ENCODE measurements around the gene FUCA1. TPM values are rescaled to one million over a fixed set of nuclear protein-coding genes. Genes with fewer than 3 reads are reported as not detected.
A peak's percentile ranks its signal among the peaks of the same experiment; 100 is the strongest.
"Not testable (repeated sequence)": the region's sequence is repeated elsewhere in the genome, so short reads cannot be mapped to it uniquely, and the experiment has no call there.

The FUCA1 gene
- total RNA-seq, 1 donor from 2014 or later: 3.3 TPM

- H3K9me3 Mint-ChIP-seq: peaks cover 36% of the 10 kb centered on the region
- no peak overlapping the region for H3K27ac Mint-ChIP-seq
- H3K4me1 Mint-ChIP-seq (ENCODE audit: low read depth): no peaks in the 10 kb centered on the region
- H3K27me3 Mint-ChIP-seq (ENCODE audit: low read depth): no peaks in the 10 kb centered on the region
- no peaks in the 10 kb centered on the region for H3K36me3 Mint-ChIP-seq (ENCODE audit: low read depth)
- DNase-seq (ENCODE audit: low spot score): no peak
- no peak overlapping the region for H3K4me3 Mint-ChIP-seq (ENCODE audit: low read depth)
- intact Hi-C loops (cut with micrococcal nuclease): no loop called here
Measured at GRCh38 chr1:23879809-23880208, 11.7 kb upstream of the FUCA1 start.

GRCh38 chr1:23878668-23879067 is 10.6 kb upstream of the FUCA1 start:
- no peak overlapping the region for H3K27ac Mint-ChIP-seq
- no peaks in the 10 kb centered on the region for H3K36me3 Mint-ChIP-seq (ENCODE audit: low read depth)
- no peak overlapping the region for H3K4me3 Mint-ChIP-seq (ENCODE audit: low read depth)
- DNase-seq (ENCODE audit: low spot score): no peak
- H3K9me3 Mint-ChIP-seq: peaks cover 36% of the 10 kb centered on the region
- H3K4me1 Mint-ChIP-seq (ENCODE audit: low read depth): no peaks in the 10 kb centered on the region
- intact Hi-C loops (cut with micrococcal nuclease): no loop called here
- no peaks in the 10 kb centered on the region for H3K27me3 Mint-ChIP-seq (ENCODE audit: low read depth)

GRCh38 chr1:23875382-23875781 is 7.3 kb upstream of the FUCA1 start:
- Mint-ChIP-seq H3K9me3 (peaks cover 36% of the 10 kb centered on the region), H3K36me3 (ENCODE audit: low read depth) (no peaks in the 10 kb centered on the region), H3K27ac (no peak overlapping the region), H3K27me3 (ENCODE audit: low read depth) (peaks cover 1% of the 10 kb centered on the region), H3K4me1 (ENCODE audit: low read depth) (no peaks in the 10 kb centered on the region), H3K4me3 (ENCODE audit: low read depth) (no peak overlapping the region)
- DNase-seq (ENCODE audit: low spot score): no peak
- intact Hi-C loops (cut with micrococcal nuclease): no loop called here

- H3K27me3 Mint-ChIP-seq (ENCODE audit: low read depth): peaks cover 13% of the 10 kb centered on the region
- H3K9me3 Mint-ChIP-seq: peaks cover 10% of the 10 kb centered on the region
- no peak overlapping the region for H3K4me3 Mint-ChIP-seq (ENCODE audit: low read depth)
- no peak for DNase-seq (ENCODE audit: low spot score)
- H3K4me1 Mint-ChIP-seq (ENCODE audit: low read depth): peaks cover 8% of the 10 kb centered on the region
- no peak overlapping the region for H3K27ac Mint-ChIP-seq
- intact Hi-C loops (cut with micrococcal nuclease): no loop called here
- H3K36me3 Mint-ChIP-seq (ENCODE audit: low read depth): no peaks in the 10 kb centered on the region
Measured at GRCh38 chr1:23872421-23872820, 4.3 kb upstream of the FUCA1 start.

- H3K27me3 Mint-ChIP-seq (ENCODE audit: low read depth): peaks cover 16% of the 10 kb centered on the region
- no peak for DNase-seq (ENCODE audit: low spot score)
- no peak overlapping the region for H3K27ac Mint-ChIP-seq
- intact Hi-C loops (cut with micrococcal nuclease): loop anchor here (5.0 kb wide), 1 partner anchor 88 kb away; the partner anchor contains the start of gene PNRC2
- H3K4me3 Mint-ChIP-seq (ENCODE audit: low read depth): peak overlapping the region; percentile 86
- H3K9me3 Mint-ChIP-seq: no peaks in the 10 kb centered on the region
- peaks cover 16% of the 10 kb centered on the region for H3K4me1 Mint-ChIP-seq (ENCODE audit: low read depth)
- H3K36me3 Mint-ChIP-seq (ENCODE audit: low read depth): no peaks in the 10 kb centered on the region
Measured at GRCh38 chr1:23869051-23869450, 961 bp upstream of the FUCA1 start.

- Mint-ChIP-seq H3K4me3 (ENCODE audit: low read depth) (peak overlapping the region; percentile 86), H3K36me3 (ENCODE audit: low read depth) (no peaks in the 10 kb centered on the region), H3K27me3 (ENCODE audit: low read depth) (peaks cover 16% of the 10 kb centered on the region), H3K4me1 (ENCODE audit: low read depth) (peaks cover 16% of the 10 kb centered on the region), H3K9me3 (no peaks in the 10 kb centered on the region), H3K27ac (peak overlapping the region; percentile 49)
- intact Hi-C loops (cut with micrococcal nuclease): loop anchor here (1.0 to 5.0 kb wide), 2 partner anchors 59 to 89 kb away; partner anchors contain the start of gene PNRC2
- no peak for DNase-seq (ENCODE audit: low spot score)
Measured at GRCh38 chr1:23868557-23869016, 497 bp upstream of the FUCA1 start.

- no peak overlapping the region for H3K27ac Mint-ChIP-seq
- peaks cover 16% of the 10 kb centered on the region for H3K27me3 Mint-ChIP-seq (ENCODE audit: low read depth)
- H3K9me3 Mint-ChIP-seq: no peaks in the 10 kb centered on the region
- DNase-seq (ENCODE audit: low spot score): no peak
- peaks cover 16% of the 10 kb centered on the region for H3K4me1 Mint-ChIP-seq (ENCODE audit: low read depth)
- intact Hi-C loops (cut with micrococcal nuclease): loop anchor here (5.0 kb wide), 1 partner anchor 90 kb away; the partner anchor contains the start of gene PNRC2
- no peaks in the 10 kb centered on the region for H3K36me3 Mint-ChIP-seq (ENCODE audit: low read depth)
- H3K4me3 Mint-ChIP-seq (ENCODE audit: low read depth): peak overlapping the region; percentile 86
Measured at GRCh38 chr1:23867542-23867894, 572 bp downstream of the FUCA1 start.

GRCh38 chr1:23865543-23865930 is 2.6 kb downstream of the FUCA1 start:
- intact Hi-C loops (cut with micrococcal nuclease): loop anchor here (5.0 kb wide), 1 partner anchor 92 kb away; the partner anchor contains the start of gene PNRC2

GRCh38 chr1:23864801-23865542 is 3.1 kb downstream of the FUCA1 start:
- H3K27me3 Mint-ChIP-seq (ENCODE audit: low read depth): peaks cover 14% of the 10 kb centered on the region
- no peaks in the 10 kb centered on the region for H3K36me3 Mint-ChIP-seq (ENCODE audit: low read depth)
- H3K4me1 Mint-ChIP-seq (ENCODE audit: low read depth): peaks cover 16% of the 10 kb centered on the region

More at GRCh38 chr1:23865543-23865930, 2.6 kb downstream of the FUCA1 start:
- Mint-ChIP-seq H3K4me3 (ENCODE audit: low read depth) (no peak overlapping the region), H3K4me1 (ENCODE audit: low read depth) (peaks cover 16% of the 10 kb centered on the region), H3K27me3 (ENCODE audit: low read depth) (peaks cover 16% of the 10 kb centered on the region), H3K27ac (no peak overlapping the region), H3K9me3 (no peaks in the 10 kb centered on the region), H3K36me3 (ENCODE audit: low read depth) (no peaks in the 10 kb centered on the region)
- DNase-seq (ENCODE audit: low spot score): no peak

GRCh38 chr1:23862640-23863039 is 5.5 kb downstream of the FUCA1 start:
- no peak overlapping the region for H3K27ac Mint-ChIP-seq
- H3K4me3 Mint-ChIP-seq (ENCODE audit: low read depth): no peak overlapping the region
- no peak for DNase-seq (ENCODE audit: low spot score)
- peaks cover 10% of the 10 kb centered on the region for H3K4me1 Mint-ChIP-seq (ENCODE audit: low read depth)
- no peaks in the 10 kb centered on the region for H3K36me3 Mint-ChIP-seq (ENCODE audit: low read depth)
- peaks cover 3% of the 10 kb centered on the region for H3K27me3 Mint-ChIP-seq (ENCODE audit: low read depth)
- no peaks in the 10 kb centered on the region for H3K9me3 Mint-ChIP-seq
- intact Hi-C loops (cut with micrococcal nuclease): no loop called here

More at GRCh38 chr1:23864801-23865542, 3.1 kb downstream of the FUCA1 start:
- H3K9me3 Mint-ChIP-seq: no peaks in the 10 kb centered on the region
- H3K27ac Mint-ChIP-seq: no peak overlapping the region
- intact Hi-C loops (cut with micrococcal nuclease): loop anchor here (5.0 kb wide), 1 partner anchor 92 kb away; the partner anchor contains the start of gene PNRC2
- no peak overlapping the region for H3K4me3 Mint-ChIP-seq (ENCODE audit: low read depth)
- no peak for DNase-seq (ENCODE audit: low spot score)

GRCh38 chr1:23854568-23854967 is 13.5 kb downstream of the FUCA1 start:
- H3K27ac Mint-ChIP-seq: no peak overlapping the region
- no peaks in the 10 kb centered on the region for H3K27me3 Mint-ChIP-seq (ENCODE audit: low read depth)
- H3K4me1 Mint-ChIP-seq (ENCODE audit: low read depth): no peaks in the 10 kb centered on the region
- peaks cover 3% of the 10 kb centered on the region for H3K36me3 Mint-ChIP-seq (ENCODE audit: low read depth)
- no peak for DNase-seq (ENCODE audit: low spot score)
- no peak overlapping the region for H3K4me3 Mint-ChIP-seq (ENCODE audit: low read depth)
- H3K9me3 Mint-ChIP-seq: no peaks in the 10 kb centered on the region
- intact Hi-C loops (cut with micrococcal nuclease): no loop called here

- H3K4me3 Mint-ChIP-seq (ENCODE audit: low read depth); intact Hi-C loops (cut with micrococcal nuclease); H3K27me3 Mint-ChIP-seq (ENCODE audit: low read depth); H3K4me1 Mint-ChIP-seq (ENCODE audit: low read depth); H3K9me3 Mint-ChIP-seq; H3K27ac Mint-ChIP-seq; DNase-seq (ENCODE audit: low spot score); H3K36me3 Mint-ChIP-seq (ENCODE audit: low read depth): not testable (repeated sequence)
Measured at GRCh38 chr1:23853124-23853523, 15.0 kb downstream of the FUCA1 start.

GRCh38 chr1:23851406-23851805 is 16.7 kb downstream of the FUCA1 start:
- not testable (repeated sequence) for H3K4me3 Mint-ChIP-seq (ENCODE audit: low read depth)

More at GRCh38 chr1:23851406-23851805, 16.7 kb downstream of the FUCA1 start:
- H3K27ac Mint-ChIP-seq; DNase-seq (ENCODE audit: low spot score); H3K27me3 Mint-ChIP-seq (ENCODE audit: low read depth); H3K4me1 Mint-ChIP-seq (ENCODE audit: low read depth); intact Hi-C loops (cut with micrococcal nuclease): not testable (repeated sequence)
- Mint-ChIP-seq H3K36me3 (ENCODE audit: low read depth) (peaks cover 19% of the 10 kb centered on the region), H3K9me3 (peaks cover 14% of the 10 kb centered on the region)

Measured in activated T-helper 2 cell treated with anti-CD3 and anti-CD28 coated beads, Interferon-gamma antibody, Interleukin-2, Interleukin-4, amounts not matched to agents 10 μg/mL and 5 μg/mL and 100 μg/mL, durations not matched to agents 14 hours and 24 hours and 36 hours (primary cell).